ENCODE data around the gene ZKSCAN4. TPM values are rescaled to one million over a fixed set of nuclear protein-coding genes. Genes with fewer than 3 reads are reported as not detected.

The ZKSCAN4 gene
- total RNA-seq, 4 donors from 2014 or later: 1.5 to 15.6 (median 4.7) TPM

DNA sequence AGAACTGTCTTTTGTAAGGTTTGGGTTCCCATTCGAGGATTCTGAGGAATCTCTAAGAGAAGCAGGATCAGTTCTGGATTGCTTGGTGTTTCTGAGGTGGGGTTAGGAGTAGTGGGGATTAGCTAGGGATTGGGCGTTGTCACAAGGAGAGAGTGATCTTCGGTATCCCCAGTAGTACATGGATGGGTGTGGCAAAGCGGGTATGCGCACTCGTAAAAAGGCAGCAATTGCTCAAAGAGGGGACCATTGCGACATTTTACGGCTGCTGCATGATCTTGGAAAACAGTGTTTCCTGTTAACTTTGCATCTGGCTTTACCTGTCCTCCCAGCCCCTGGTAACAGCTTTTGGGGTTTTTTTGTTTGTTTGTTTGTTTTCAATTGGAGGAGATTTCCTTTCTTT, 36.6 kb downstream of the ZKSCAN4 start:
- H3K4me3 ChIP-seq: no peak overlapping the region
- TF ChIP-seq, protein P1, sequence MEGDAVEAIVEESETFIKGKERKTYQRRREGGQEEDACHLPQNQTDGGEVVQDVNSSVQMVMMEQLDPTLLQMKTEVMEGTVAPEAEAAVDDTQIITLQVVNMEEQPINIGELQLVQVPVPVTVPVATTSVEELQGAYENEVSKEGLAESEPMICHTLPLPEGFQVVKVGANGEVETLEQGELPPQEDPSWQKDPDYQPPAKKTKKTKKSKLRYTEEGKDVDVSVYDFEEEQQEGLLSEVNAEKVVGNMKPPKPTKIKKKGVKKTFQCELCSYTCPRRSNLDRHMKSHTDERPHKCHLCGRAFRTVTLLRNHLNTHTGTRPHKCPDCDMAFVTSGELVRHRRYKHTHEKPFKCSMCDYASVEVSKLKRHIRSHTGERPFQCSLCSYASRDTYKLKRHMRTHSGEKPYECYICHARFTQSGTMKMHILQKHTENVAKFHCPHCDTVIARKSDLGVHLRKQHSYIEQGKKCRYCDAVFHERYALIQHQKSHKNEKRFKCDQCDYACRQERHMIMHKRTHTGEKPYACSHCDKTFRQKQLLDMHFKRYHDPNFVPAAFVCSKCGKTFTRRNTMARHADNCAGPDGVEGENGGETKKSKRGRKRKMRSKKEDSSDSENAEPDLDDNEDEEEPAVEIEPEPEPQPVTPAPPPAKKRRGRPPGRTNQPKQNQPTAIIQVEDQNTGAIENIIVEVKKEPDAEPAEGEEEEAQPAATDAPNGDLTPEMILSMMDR (IDR thresholded peaks at IDR 0.05): no peak
- no peak for TF ChIP-seq POLR2A (IDR thresholded peaks at IDR 0.05)
- no peak for DNase-seq
- H3K9me3 ChIP-seq: no peaks in the 10 kb centered on the region
- H3K27me3 ChIP-seq: peaks cover 4 to 48% of the 10 kb centered on the region in 2 donors
- no peaks in the 10 kb centered on the region for H3K4me1 ChIP-seq
- intact Hi-C loops (cut with DNase I; ENCODE audit: low total_unique reads): no loop called here
- no peak overlapping the region for H3K27ac ChIP-seq
- no peaks in the 10 kb centered on the region for H3K36me3 ChIP-seq

DNA sequence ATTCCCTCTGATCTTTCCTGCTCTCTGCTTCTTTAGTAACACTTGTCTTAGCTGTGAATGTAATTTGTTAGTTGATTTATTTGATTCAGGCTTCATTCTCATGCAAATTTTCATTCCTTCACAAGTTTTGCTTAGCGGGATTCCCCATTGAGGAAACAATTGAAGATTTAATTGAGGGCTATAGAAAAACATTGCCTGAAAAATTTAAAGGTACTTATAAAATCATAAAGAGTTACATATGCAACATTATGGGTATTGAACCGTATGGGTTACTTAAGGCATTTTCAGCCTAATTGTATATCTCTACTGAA, 38.9 kb downstream of the ZKSCAN4 start:
- H3K9me3 ChIP-seq: no peaks in the 10 kb centered on the region
- TF ChIP-seq, protein P1 (IDR thresholded peaks at IDR 0.05): no peak
- TF ChIP-seq POLR2A (IDR thresholded peaks at IDR 0.05): no peak
- H3K4me1 ChIP-seq: no peaks in the 10 kb centered on the region
- H3K27me3 ChIP-seq: peaks cover 9 to 71% of the 10 kb centered on the region in 2 donors
- H3K4me3 ChIP-seq: no peak overlapping the region
- no peak overlapping the region for H3K27ac ChIP-seq
- intact Hi-C loops (cut with DNase I; ENCODE audit: low total_unique reads): no loop called here
- H3K36me3 ChIP-seq: no peaks in the 10 kb centered on the region
- no peak for DNase-seq

DNA sequence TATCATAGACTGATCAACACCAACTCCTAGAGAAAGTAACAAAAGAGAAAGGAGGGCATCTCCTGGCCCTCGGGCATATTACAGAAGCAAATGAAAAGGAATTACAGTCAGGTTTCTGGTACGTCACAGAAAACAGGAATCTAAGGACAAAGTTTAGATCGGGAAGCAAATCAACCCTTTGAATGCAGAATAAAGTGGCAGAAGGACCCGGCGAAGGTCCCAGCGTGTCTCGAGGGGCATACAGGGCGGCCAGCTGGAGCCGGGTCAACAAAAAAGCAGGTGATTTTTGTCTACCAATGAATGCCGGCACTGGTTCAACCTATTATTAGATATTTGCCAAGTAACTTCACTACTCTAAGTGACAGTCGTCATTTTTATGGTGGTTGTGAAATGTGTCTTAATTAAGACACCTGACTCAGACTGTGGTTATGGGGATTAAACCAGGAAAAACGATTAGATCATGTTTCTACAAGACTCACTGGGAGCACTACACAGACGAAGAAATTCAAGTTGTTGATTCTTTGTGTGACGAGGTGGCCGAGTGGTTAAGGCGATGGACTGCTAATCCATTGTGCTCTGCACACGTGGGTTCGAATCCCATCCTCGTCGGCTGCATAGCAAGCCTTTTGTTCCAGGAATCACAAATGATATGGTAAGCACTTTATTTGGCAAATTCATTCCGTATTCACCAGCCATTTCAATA, 39.4 kb downstream of the ZKSCAN4 start:
- H3K4me3 ChIP-seq: no peak overlapping the region
- H3K4me1 ChIP-seq: no peaks in the 10 kb centered on the region
- intact Hi-C loops (cut with DNase I; ENCODE audit: low total_unique reads): no loop called here
- no peaks in the 10 kb centered on the region for H3K9me3 ChIP-seq
- no peak for DNase-seq
- H3K27ac ChIP-seq: no peak overlapping the region
- H3K27me3 ChIP-seq: peaks cover 9 to 76% of the 10 kb centered on the region in 2 donors
- TF ChIP-seq, protein P1 (IDR thresholded peaks at IDR 0.05): no peak
- no peak for TF ChIP-seq POLR2A (IDR thresholded peaks at IDR 0.05)
- H3K36me3 ChIP-seq: no peaks in the 10 kb centered on the region

DNA sequence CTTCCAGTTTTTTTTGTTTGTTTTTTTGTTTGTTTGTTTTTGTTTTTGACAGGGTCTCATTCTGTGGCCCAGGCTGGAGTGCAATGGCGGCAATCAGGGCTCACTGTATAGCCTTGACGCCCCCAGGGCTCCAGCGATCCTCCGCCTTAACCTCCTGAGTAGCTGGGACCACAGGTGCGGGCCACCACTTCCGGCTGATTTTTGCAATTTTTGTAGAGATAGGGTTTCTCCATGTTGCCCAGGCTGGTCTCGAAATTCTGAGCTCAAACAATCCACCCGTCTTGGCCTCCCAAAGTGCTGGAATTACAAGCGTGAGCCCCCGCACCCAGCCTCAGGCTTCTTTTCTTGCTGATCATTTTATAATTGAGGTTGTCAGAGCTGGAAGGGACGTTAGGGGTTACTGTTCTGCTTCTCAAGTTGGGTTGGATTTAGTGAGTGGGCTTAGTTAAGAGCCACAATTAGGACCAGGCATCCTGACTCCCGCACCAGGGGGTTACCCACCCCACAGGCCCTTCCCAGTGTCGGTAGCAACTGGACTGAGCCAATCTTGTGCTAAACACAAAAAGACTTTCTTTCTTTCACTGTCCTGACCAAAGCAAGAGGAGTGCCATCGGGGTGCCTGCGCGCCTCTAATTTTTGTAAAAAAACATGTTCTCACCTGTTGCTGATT, 40.1 kb downstream of the ZKSCAN4 start:
- TF ChIP-seq POLR2A (IDR thresholded peaks at IDR 0.05): no peak
- H3K27me3 ChIP-seq: peaks cover 13 to 82% of the 10 kb centered on the region in 2 donors

DNA sequence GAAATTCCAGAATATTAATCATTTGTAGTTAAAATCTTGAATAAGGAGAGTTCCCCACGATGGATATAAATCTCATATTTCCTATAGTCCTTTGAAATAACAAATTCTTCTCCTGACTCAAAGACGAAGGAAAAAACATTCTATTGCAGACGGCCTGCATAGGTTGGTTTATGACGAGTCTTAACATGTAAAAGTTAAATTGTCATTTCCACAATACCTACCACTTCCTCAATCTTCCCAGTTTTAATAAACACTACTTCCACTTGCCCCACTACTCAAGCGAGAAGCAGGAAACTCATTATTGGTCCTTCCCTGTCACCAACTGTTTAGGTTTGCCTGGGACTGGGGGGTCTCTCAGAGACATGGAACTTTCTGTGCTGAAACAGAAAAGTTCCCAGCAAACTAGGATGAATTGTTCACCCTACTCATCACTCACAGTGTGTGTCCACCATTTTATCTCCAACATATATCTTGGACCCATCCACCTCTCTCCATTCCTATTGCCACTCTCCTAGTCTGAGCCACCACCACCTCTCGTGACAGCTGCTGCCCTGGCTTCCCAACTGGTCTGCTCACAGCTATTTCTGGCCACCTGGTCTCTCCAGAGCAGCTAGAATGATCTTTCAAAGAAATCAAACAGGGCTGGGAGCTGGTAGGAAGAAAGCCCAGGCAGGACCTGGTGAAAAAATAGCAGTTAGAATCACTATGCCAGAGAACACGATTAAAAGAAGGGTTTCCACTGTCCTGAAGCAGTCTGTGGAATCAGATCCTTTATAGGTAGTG, 42.1 kb downstream of the ZKSCAN4 start:
- intact Hi-C loops (cut with DNase I; ENCODE audit: low total_unique reads): no loop called here
- DNase-seq: no peak
- Histone ChIP-seq H3K4me1 (no peaks in the 10 kb centered on the region), H3K9me3 (no peaks in the 10 kb centered on the region), H3K27me3 (peaks cover 13 to 87% of the 10 kb centered on the region in 2 donors), H3K4me3 (no peak overlapping the region), H3K27ac (no peak overlapping the region), H3K36me3 (no peaks in the 10 kb centered on the region)
- TF ChIP-seq, protein P1 (IDR thresholded peaks at IDR 0.05): no peak
- no peak for TF ChIP-seq POLR2A (IDR thresholded peaks at IDR 0.05)

More for the DNA sequence above, 40.1 kb downstream of the ZKSCAN4 start:
- no peaks in the 10 kb centered on the region for H3K4me1 ChIP-seq
- H3K9me3 ChIP-seq: no peaks in the 10 kb centered on the region
- H3K36me3 ChIP-seq: no peaks in the 10 kb centered on the region
- DNase-seq: no peak
- no peak overlapping the region for H3K27ac ChIP-seq
- intact Hi-C loops (cut with DNase I; ENCODE audit: low total_unique reads): no loop called here
- H3K4me3 ChIP-seq: no peak overlapping the region
